Fibroblast of lung (primary cell): ENCODE results near the gene NKPD1.

Experiments used
- EZH2 ChIP-seq: IDR thresholded peaks from 2 replicates; pipeline ENCODE4 v1.5.1; 2012; ENCODE audit warnings: low read length, control low read depth, mild to moderate bottlenecking; ENCODE audit errors: missing control alignments
- TF ChIP-seq, protein P1 (sequence below), 2 donors: IDR thresholded peaks in 1 of 2; conservative IDR thresholded peaks in 1 of 2; 1 replicate in 1 of 2; 2 replicates in 1 of 2; pipeline ENCODE4 v1.5.1; 2011 to 2012; ENCODE audit warnings: low read length in 2 of 2, control low read depth in 1 of 2, inconsistent platforms in 1 of 2, low read depth in 1 of 2, mild to moderate bottlenecking in 1 of 2

DNA sequence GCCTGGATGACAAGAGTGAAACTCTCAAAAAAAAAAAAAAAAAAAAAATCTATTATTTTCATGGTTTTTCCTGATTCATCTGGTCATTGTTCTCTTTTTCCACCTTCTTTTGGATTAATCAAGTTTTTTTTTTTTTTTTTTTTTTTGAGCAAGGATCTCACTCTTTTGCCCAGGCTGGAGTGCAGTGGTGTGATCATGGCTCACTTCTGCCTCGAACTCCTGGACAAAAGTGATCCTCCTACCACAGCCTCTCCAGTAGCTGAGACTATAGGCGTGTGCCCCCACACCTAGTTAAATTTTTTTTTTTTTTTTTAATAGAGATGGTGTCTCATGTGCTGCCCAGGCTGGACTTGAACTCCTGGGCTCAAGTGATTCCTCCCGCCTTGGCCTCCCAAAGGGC, 45.5 kb upstream of the NKPD1 start:
- TF ChIP-seq, protein P1, sequence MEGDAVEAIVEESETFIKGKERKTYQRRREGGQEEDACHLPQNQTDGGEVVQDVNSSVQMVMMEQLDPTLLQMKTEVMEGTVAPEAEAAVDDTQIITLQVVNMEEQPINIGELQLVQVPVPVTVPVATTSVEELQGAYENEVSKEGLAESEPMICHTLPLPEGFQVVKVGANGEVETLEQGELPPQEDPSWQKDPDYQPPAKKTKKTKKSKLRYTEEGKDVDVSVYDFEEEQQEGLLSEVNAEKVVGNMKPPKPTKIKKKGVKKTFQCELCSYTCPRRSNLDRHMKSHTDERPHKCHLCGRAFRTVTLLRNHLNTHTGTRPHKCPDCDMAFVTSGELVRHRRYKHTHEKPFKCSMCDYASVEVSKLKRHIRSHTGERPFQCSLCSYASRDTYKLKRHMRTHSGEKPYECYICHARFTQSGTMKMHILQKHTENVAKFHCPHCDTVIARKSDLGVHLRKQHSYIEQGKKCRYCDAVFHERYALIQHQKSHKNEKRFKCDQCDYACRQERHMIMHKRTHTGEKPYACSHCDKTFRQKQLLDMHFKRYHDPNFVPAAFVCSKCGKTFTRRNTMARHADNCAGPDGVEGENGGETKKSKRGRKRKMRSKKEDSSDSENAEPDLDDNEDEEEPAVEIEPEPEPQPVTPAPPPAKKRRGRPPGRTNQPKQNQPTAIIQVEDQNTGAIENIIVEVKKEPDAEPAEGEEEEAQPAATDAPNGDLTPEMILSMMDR (conservative IDR thresholded peaks at IDR 0.05 in 1 of 2, IDR thresholded peaks at IDR 0.05 in 1 of 2; ENCODE audit: low read depth in 1 of 2, low read length in 2 of 2): no peak
- no peak for TF ChIP-seq EZH2
